Endothelial cell of umbilical vein (primary cell): ENCODE data around the gene NUP155. TPM values are rescaled to one million over a fixed set of nuclear protein-coding genes. Genes with fewer than 3 reads are reported as not detected.

Source experiments
- BruUV-seq: library from RNA; stranded (reverse); fragments of 400-500 nt; replicated peaks from 2 replicates; lab custom pipeline; 2021; lab: Mats Ljungman, UMichigan
- CTCF ChIA-PET: fragments of 300-600, 350-600 bp; sonication (Branson Sonifier 250); formaldehyde crosslinking; loops from one replicate; lab custom pipeline; 2021; ENCODE audit warnings: antibody characterized with exemption, inconsistent platforms; lab: Charles Lee
- POLR2A ChIA-PET: fragments of 300-600, 350-600 bp; sonication (Branson Sonifier 250); formaldehyde crosslinking; loops from one replicate; lab custom pipeline; 2021; ENCODE audit warnings: antibody characterized with exemption, inconsistent platforms; lab: Charles Lee
- DNase-seq: peaks from one replicate; pipeline ENCODE4 v3.0.0-alpha.2; 2011; ENCODE audit warnings: low read depth, low spot score
- FAIRE-seq: peaks from 2 replicates; lab custom pipeline; 2011; peaks lifted over from hg19 to GRCh38; lab: Jason Lieb, UNC
- H2AFZ ChIP-seq: 2 replicates; pipeline ENCODE4 v1.6.0; 2012; ENCODE audit warnings: low read depth, low read length, control low read depth, inconsistent platforms
- H3K27ac ChIP-seq: 2 replicates; pipeline ENCODE4 v1.5.1; 2011; ENCODE audit warnings: low read depth, mild to moderate bottlenecking, control low read depth, low read length, moderate library complexity; ENCODE audit not compliant: insufficient read depth
- H3K27me3 ChIP-seq, 2 experiments: 2 replicates each; pipeline versions ENCODE4 v1.6.0 to v1.6.1; 2011; ENCODE audit warnings: low read length in 2 of 2, mixed read lengths in 1 of 2; ENCODE audit not compliant: control insufficient read depth in 2 of 2, insufficient read depth in 2 of 2
- H3K36me3 ChIP-seq, 2 experiments: 2 replicates in 1 of 2; 3 replicates in 1 of 2; pipeline ENCODE4 v1.5.1; 2011; ENCODE audit warnings: low read length in 2 of 2, mild to moderate bottlenecking in 1 of 2, moderate library complexity in 1 of 2; ENCODE audit not compliant: control insufficient read depth in 2 of 2, insufficient read depth in 2 of 2; ENCODE audit errors: extremely low read depth in 1 of 2
- H3K4me1 ChIP-seq: 3 replicates; pipeline ENCODE4 v1.5.1; 2011; ENCODE audit warnings: mild to moderate bottlenecking, low read length; ENCODE audit not compliant: control insufficient read depth, insufficient read depth; ENCODE audit errors: extremely low read depth
- H3K4me2 ChIP-seq: 2 replicates; pipeline ENCODE4 v1.6.1; 2011; ENCODE audit warnings: low read length, control low read depth, mixed read lengths; ENCODE audit not compliant: insufficient read depth
- H3K4me3 ChIP-seq, 3 experiments: fragments of 200-600 bp in 1 of 3; sonication (generic), shearing (Covaris generic) in 1 of 3; replicated peaks in 1 of 3; 2 replicates each; pipeline ENCODE4 v1.5.1; 2011 to 2016; ENCODE audit warnings: control low read depth in 3 of 3, low read length in 3 of 3, mild to moderate bottlenecking in 2 of 3, inconsistent platforms in 1 of 3, low read depth in 1 of 3, moderate library complexity in 1 of 3; ENCODE audit not compliant: insufficient read depth in 1 of 3
- H3K79me2 ChIP-seq: 2 replicates; pipeline ENCODE4 v1.6.0; 2012; ENCODE audit warnings: low read length, inconsistent platforms; ENCODE audit not compliant: control insufficient read depth, insufficient read depth
- H3K9ac ChIP-seq: replicated peaks from 2 replicates; pipeline ENCODE3; 2011; ENCODE audit warnings: low read length, control low read depth; ENCODE audit not compliant: insufficient read depth; ENCODE audit errors: extremely low read depth
- H3K9me1 ChIP-seq: replicated peaks from 3 replicates; pipeline ENCODE4 v1.6.0; 2011; ENCODE audit warnings: mild to moderate bottlenecking, low read length; ENCODE audit not compliant: control insufficient read depth, insufficient read depth; ENCODE audit errors: extremely low read depth
- H3K9me3 ChIP-seq: replicated peaks from 2 replicates; pipeline ENCODE4 v1.5.1; 2012; ENCODE audit warnings: low read length, inconsistent platforms; ENCODE audit not compliant: control insufficient read depth, insufficient read depth
- H4K20me1 ChIP-seq: replicated peaks from 2 replicates; pipeline ENCODE3; 2011; ENCODE audit warnings: mild to moderate bottlenecking, low read length; ENCODE audit not compliant: control insufficient read depth, insufficient read depth; ENCODE audit errors: extremely low read depth
- CTCF ChIP-seq, 2 donors: IDR thresholded peaks; 1 replicate in 1 of 2; 2 replicates in 1 of 2; pipeline ENCODE4 v1.5.1; 2011; ENCODE audit warnings: low read length in 2 of 2, mild to moderate bottlenecking in 2 of 2, moderate library complexity in 2 of 2, control low read depth in 1 of 2, inconsistent platforms in 1 of 2, low read depth in 1 of 2; ENCODE audit not compliant: insufficient read depth in 1 of 2; ENCODE audit errors: extremely low read depth in 1 of 2
- EZH2 ChIP-seq: IDR thresholded peaks from 2 replicates; pipeline ENCODE4 v1.6.1; 2012; ENCODE audit warnings: borderline replicate concordance, low read depth, mild to moderate bottlenecking, moderate library complexity, low read length, inconsistent platforms; ENCODE audit not compliant: severe bottlenecking
- FOS ChIP-seq: IDR thresholded peaks from 2 replicates; pipeline ENCODE4 v1.6.1; 2011; ENCODE audit warnings: mild to moderate bottlenecking, low read length, moderate library complexity, borderline replicate concordance; ENCODE audit not compliant: insufficient read depth
- GATA2 ChIP-seq: IDR thresholded peaks from 2 replicates; pipeline ENCODE4 v1.7.0; 2011; ENCODE audit warnings: low read depth, mild to moderate bottlenecking, moderate library complexity, mixed read lengths, low read length; ENCODE audit not compliant: insufficient read length, insufficient read depth
- JUN ChIP-seq: IDR thresholded peaks from 2 replicates; pipeline ENCODE4 v1.6.1; 2011; ENCODE audit warnings: borderline replicate concordance, low read depth; ENCODE audit not compliant: insufficient read length, insufficient read depth
- MYC ChIP-seq: IDR thresholded peaks from one replicate; pipeline ENCODE4 v1.6.1; 2011; ENCODE audit warnings: mild to moderate bottlenecking, low read depth, low read length
- POLR2A ChIP-seq: IDR thresholded peaks from 2 replicates; pipeline ENCODE4 v1.6.1; 2012; ENCODE audit warnings: low read depth, mild to moderate bottlenecking, control low read depth, low read length
- POLR2AphosphoS5 ChIP-seq: IDR thresholded peaks from 2 replicates; pipeline ENCODE4 v1.6.1; 2012; ENCODE audit warnings: low read depth, mild to moderate bottlenecking, control low read depth, low read length, moderate library complexity; ENCODE audit not compliant: insufficient read depth
- dilution Hi-C: fragments of 300-500 bp; cut with MboI; formaldehyde crosslinking; loops from one replicate; pipeline ENCODE4 v1.15.0; 2019; ENCODE audit warnings: low sequenced_read_pairs; ENCODE audit not compliant: extremely low pct_ligation_motif_present
- intact Hi-C: fragments of 100-400 bp; cut with micrococcal nuclease; formaldehyde crosslinking; loops from one replicate; pipeline ENCODE4 v1.10.0; 2022
- polyA plus RNA-seq, 4 experiments: library from polyadenylated mRNA; depleted of rRNA in 3 of 4; stranded (reverse) in 3 of 4; unstranded in 1 of 4; fragments of >200 nt; gene quantifications; 2 replicates each; pipeline versions ENCODE4 v1.2.1 to v1.2.3, GENCODE V29; 2011 to 2012; ENCODE audit warnings: missing spikeins in 1 of 4
- total RNA-seq: library from RNA; stranded (reverse); gene quantifications from 2 replicates; pipeline ENCODE4 v1.2.3, GENCODE V29; 2021
- TF ChIP-seq, protein P1 (sequence below): IDR thresholded peaks from 2 replicates; pipeline ENCODE4 v1.6.1; 2011; ENCODE audit not compliant: insufficient read depth, insufficient read length

NUP155 gene
- total and polyA plus RNA-seq, 2 donors (not counting 3 experiments of a cell fraction or from before 2014, with no cell fraction given): 11.1 to 36.6 TPM

DNA sequence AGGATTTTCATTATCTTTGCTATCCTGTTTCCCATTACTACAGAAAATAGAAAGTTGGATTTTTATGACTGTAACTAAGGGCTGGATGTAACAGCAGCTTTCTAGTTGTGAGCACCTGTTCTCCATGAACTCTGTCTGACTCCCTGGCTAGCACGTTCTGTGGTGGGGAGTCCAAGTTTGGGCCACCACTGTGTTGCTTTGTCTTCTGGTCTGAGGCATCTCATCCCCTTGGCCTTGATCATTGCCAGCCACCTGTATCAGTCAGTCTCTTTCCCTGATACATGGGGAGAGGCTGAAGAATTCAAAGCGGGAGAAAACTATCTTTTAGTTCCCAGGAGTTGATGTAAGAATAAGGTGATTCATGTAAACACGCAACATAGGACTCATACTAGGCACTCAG lies 41.6 kb upstream of the NUP155 start:
- dilution Hi-C loops (no loop called here), intact Hi-C loops (loop anchor here (5.0 kb wide), 1 partner anchor 620 kb away; no protein-coding TSS in a partner anchor)
- DNase-seq (no peak), FAIRE-seq (no peak)
- H2AFZ ChIP-seq: no peak overlapping the region
- POLR2A ChIA-PET: no interaction called here
- no peaks in the 10 kb centered on the region for H3K27me3 ChIP-seq
- H3K4me3 ChIP-seq: no peak overlapping the region
- CTCF ChIA-PET: interaction anchor here (0.9 to 4.1 kb wide), 60 partner anchors 9 to 1362 kb away, joined by 3 to 79 read pairs (median 4); partner anchors contain the start of genes GDNF and WDR70
- no peaks in the 10 kb centered on the region for H4K20me1 ChIP-seq
- no peaks in the 10 kb centered on the region for H3K9me1 ChIP-seq
- H3K9me3 ChIP-seq: no peaks in the 10 kb centered on the region
- H3K27ac ChIP-seq: no peak overlapping the region
- no peaks in the 10 kb centered on the region for H3K4me1 ChIP-seq
- H3K36me3 ChIP-seq: peaks cover 0 to 1% of the 10 kb centered on the region in 2 experiments
- H3K9ac ChIP-seq: no peak overlapping the region
- no TSS peak for BruUV-seq
- no peak for TF ChIP-seq CTCF (IDR thresholded peaks at IDR 0.05; ENCODE audit: extremely low read depth in 1 of 2, insufficient read depth in 1 of 2, low read depth in 1 of 2, low read length in 2 of 2)
- no peak for TF ChIP-seq FOS
- no peak for TF ChIP-seq JUN
- TF ChIP-seq, protein P1, sequence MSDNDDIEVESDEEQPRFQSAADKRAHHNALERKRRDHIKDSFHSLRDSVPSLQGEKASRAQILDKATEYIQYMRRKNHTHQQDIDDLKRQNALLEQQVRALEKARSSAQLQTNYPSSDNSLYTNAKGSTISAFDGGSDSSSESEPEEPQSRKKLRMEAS: no peak
- no peak for TF ChIP-seq POLR2A
- H3K79me2 ChIP-seq: no peaks in the 10 kb centered on the region
- no peak overlapping the region for H3K4me2 ChIP-seq

- no TSS peak for BruUV-seq
- Histone ChIP-seq H3K9me1 (peaks cover 2% of the 10 kb centered on the region), H4K20me1 (no peaks in the 10 kb centered on the region), H3K36me3 (peaks cover 2 to 4% of the 10 kb centered on the region in 2 experiments), H3K9ac (no peak overlapping the region), H3K27me3 (no peaks in the 10 kb centered on the region), H3K27ac (no peak overlapping the region), H3K4me2 (no peak overlapping the region), H2AFZ (no peak overlapping the region), H3K4me3 (no peak overlapping the region), H3K4me1 (no peaks in the 10 kb centered on the region), H3K79me2 (no peaks in the 10 kb centered on the region), H3K9me3 (no peaks in the 10 kb centered on the region)
- dilution Hi-C loops (no loop called here), intact Hi-C loops (no loop called here)
- ChIA-PET CTCF (interaction anchor here (0.9 kb wide), 1 partner anchor 358 kb away, joined by 3 read pairs; no protein-coding TSS in a partner anchor), POLR2A (no interaction called here)
- TF ChIP-seq POLR2AphosphoS5 (no peak), CTCF (IDR thresholded peaks at IDR 0.05; ENCODE audit: extremely low read depth in 1 of 2, insufficient read depth in 1 of 2, low read depth in 1 of 2, low read length in 2 of 2) (no peak), FOS (no peak), JUN (no peak), MYC (no peak), EZH2 (no peak), POLR2A (no peak), GATA2 (no peak)
- TF ChIP-seq, protein P1: no peak
- FAIRE-seq (peak; percentile 56), DNase-seq (no peak)
These were observed 29.6 kb upstream of the NUP155 start for GRCh38 chr5:37400501-37400900.
